Effector memory CD8-positive, alpha-beta T cell (primary cell): ENCODE data around the gene GPR137B.
"Not testable (repeated sequence)": the region's sequence is repeated elsewhere in the genome, so short reads cannot be mapped to it uniquely, and the experiment has no call there.

Experiments
- ATAC-seq: fragments of 150-1000 bp; cut with Tn5 transposase; replicated peaks from 2 replicates; pipeline ENCODE4 v1.10.0; 2021; ENCODE audit warnings: mild to moderate bottlenecking, moderate library complexity
- DNase-seq, 3 experiments: peaks; one replicate each; pipeline ENCODE4 v3.0.0; 2021
- H3K27ac Mint-ChIP-seq, 2 donors: one replicate each; pipeline ENCODE4 v1.8.0; 2022; ENCODE audit warnings: mild to moderate bottlenecking in 2 of 2, mixed read lengths in 2 of 2, moderate library complexity in 2 of 2
- H3K27me3 Mint-ChIP-seq, 2 donors: one replicate each; pipeline ENCODE4 v1.8.0; 2022; ENCODE audit warnings: mixed read lengths in 2 of 2
- H3K36me3 Mint-ChIP-seq: one replicate; pipeline ENCODE4 v1.8.0; 2022; ENCODE audit warnings: mild to moderate bottlenecking, moderate library complexity, mixed read lengths; ENCODE audit not compliant: insufficient read depth
- H3K4me1 Mint-ChIP-seq, 2 donors: one replicate each; pipeline ENCODE4 v1.8.0; 2022; ENCODE audit warnings: low read depth in 2 of 2, mixed read lengths in 2 of 2
- H3K4me3 Mint-ChIP-seq, 2 donors: one replicate each; pipeline ENCODE4 v1.8.0; 2022; ENCODE audit warnings: mild to moderate bottlenecking in 2 of 2, mixed read lengths in 2 of 2, moderate library complexity in 2 of 2
- H3K9me3 Mint-ChIP-seq, 2 donors: one replicate each; pipeline ENCODE4 v1.8.0; 2022; ENCODE audit warnings: mixed read lengths in 2 of 2
- total RNA-seq, 9 experiments: gene quantifications; one replicate each; lab custom pipeline; 2026; lab: John Stamatoyannopoulos, UW

GPR137B gene
- 7.9 to 27.4 (median 22.0) reads per million in 9 experiments for total RNA-seq

- peak; percentile 78 for ATAC-seq
- peak within 1 kb of the TSS; percentile 90 to 92 for H3K27ac Mint-ChIP-seq
- peaks cover 0 to 34% of the 10 kb centered on the region in 2 donors for H3K27me3 Mint-ChIP-seq
- H3K4me3 Mint-ChIP-seq: peak within 1 kb of the TSS; percentile 96 to 98
- H3K36me3 Mint-ChIP-seq: peaks cover 16% of the 10 kb centered on the region
- H3K9me3 Mint-ChIP-seq: no peaks in the 10 kb centered on the region
- H3K4me1 Mint-ChIP-seq: peaks cover 46 to 47% of the 10 kb centered on the region in 2 donors
- DNase-seq: peak; percentile 35 to 52 (median 38)
Measured at GRCh38 chr1:236142253-236143103, at the start of gene GPR137B. TSS of gene GPR137B (plus strand) at chr1:236142539. CDS start at chr1:236142623, 84 bp downstream.

GRCh38 chr1:236092899-236093298 is 49.4 kb upstream of the GPR137B start:
- Mint-ChIP-seq H3K36me3 (peaks cover 10% of the 10 kb centered on the region), H3K9me3 (peaks cover 0 to 4% of the 10 kb centered on the region in 2 donors), H3K4me1 (peaks cover 0 to 1% of the 10 kb centered on the region in 2 donors), H3K27me3 (peaks cover 16 to 43% of the 10 kb centered on the region in 2 donors), H3K27ac (no peak overlapping the region), H3K4me3 (no peak overlapping the region)
- no peak for ATAC-seq
- DNase-seq: no peak

- Mint-ChIP-seq H3K27me3 (peaks cover 16 to 41% of the 10 kb centered on the region in 2 donors), H3K36me3 (peaks cover 10% of the 10 kb centered on the region), H3K9me3 (peaks cover 0 to 4% of the 10 kb centered on the region in 2 donors), H3K4me1 (peaks cover 0 to 1% of the 10 kb centered on the region in 2 donors), H3K4me3 (no peak overlapping the region), H3K27ac (no peak overlapping the region)
- no peak for ATAC-seq
- DNase-seq: no peak
Measured at GRCh38 chr1:236095705-236096520, 46.4 kb upstream of the GPR137B start.

- DNase-seq (peak; percentile 78 to 89 (median 78)), ATAC-seq (peak; percentile 70)
- H3K9me3 Mint-ChIP-seq, H3K4me1 Mint-ChIP-seq: not testable (repeated sequence)
- peaks cover 10% of the 10 kb centered on the region for H3K36me3 Mint-ChIP-seq
- H3K27ac Mint-ChIP-seq: peak overlapping the region; percentile 47 to 62
- peaks cover 16 to 37% of the 10 kb centered on the region in 2 donors for H3K27me3 Mint-ChIP-seq
- H3K4me3 Mint-ChIP-seq: peak overlapping the region; percentile 3 to 16
Measured at GRCh38 chr1:236096660-236097482, 45.5 kb upstream of the GPR137B start.

GRCh38 chr1:236098267-236098666 is 44.1 kb upstream of the GPR137B start:
- Mint-ChIP-seq H3K4me1 (peaks cover 0 to 1% of the 10 kb centered on the region in 2 donors), H3K36me3 (peaks cover 10% of the 10 kb centered on the region), H3K27me3 (peaks cover 16 to 30% of the 10 kb centered on the region in 2 donors), H3K4me3 (no peak overlapping the region), H3K9me3 (peaks cover 0 to 4% of the 10 kb centered on the region in 2 donors), H3K27ac (no peak overlapping the region)
- DNase-seq (no peak), ATAC-seq (no peak)

GRCh38 chr1:236099355-236099974 is 42.9 kb upstream of the GPR137B start:
- Mint-ChIP-seq H3K27me3 (peaks cover 12 to 18% of the 10 kb centered on the region in 2 donors), H3K4me3 (no peak overlapping the region), H3K9me3 (peaks cover 0 to 4% of the 10 kb centered on the region in 2 donors), H3K4me1 (peaks cover 0 to 1% of the 10 kb centered on the region in 2 donors), H3K27ac (no peak overlapping the region), H3K36me3 (peaks cover 10% of the 10 kb centered on the region)
- DNase-seq (no peak), ATAC-seq (no peak)

- ATAC-seq (no peak), DNase-seq (no peak)
- Mint-ChIP-seq H3K4me1 (peaks cover 0 to 1% of the 10 kb centered on the region in 2 donors), H3K27me3 (peaks cover 0 to 4% of the 10 kb centered on the region in 2 donors), H3K4me3 (no peak overlapping the region), H3K36me3 (peaks cover 10% of the 10 kb centered on the region), H3K9me3 (peaks cover 0 to 4% of the 10 kb centered on the region in 2 donors), H3K27ac (no peak overlapping the region)
Measured at GRCh38 chr1:236100799-236101198, 41.5 kb upstream of the GPR137B start.

- no peak overlapping the region for H3K4me3 Mint-ChIP-seq
- ATAC-seq (no peak), DNase-seq (no peak)
- H3K4me1 Mint-ChIP-seq: peaks cover 0 to 1% of the 10 kb centered on the region in 2 donors
- H3K27me3 Mint-ChIP-seq: no peaks in the 10 kb centered on the region
- no peak overlapping the region for H3K27ac Mint-ChIP-seq
- H3K9me3 Mint-ChIP-seq: peaks cover 0 to 3% of the 10 kb centered on the region in 2 donors
- peaks cover 10% of the 10 kb centered on the region for H3K36me3 Mint-ChIP-seq
Measured at GRCh38 chr1:236101233-236102200, 40.8 kb upstream of the GPR137B start.

- H3K4me1 Mint-ChIP-seq: no peaks in the 10 kb centered on the region
- ATAC-seq (no peak), DNase-seq (no peak)
- H3K36me3 Mint-ChIP-seq: no peaks in the 10 kb centered on the region
- no peaks in the 10 kb centered on the region for H3K9me3 Mint-ChIP-seq
- H3K27ac Mint-ChIP-seq: no peak overlapping the region
- no peak overlapping the region for H3K4me3 Mint-ChIP-seq
- no peaks in the 10 kb centered on the region for H3K27me3 Mint-ChIP-seq
Measured at GRCh38 chr1:236102611-236103010, 39.7 kb upstream of the GPR137B start.

GRCh38 chr1:236103059-236103458 is 39.3 kb upstream of the GPR137B start:
- H3K4me1 Mint-ChIP-seq: no peaks in the 10 kb centered on the region
- no peaks in the 10 kb centered on the region for H3K27me3 Mint-ChIP-seq
- H3K27ac Mint-ChIP-seq: no peak overlapping the region
- DNase-seq: no peak
- no peaks in the 10 kb centered on the region for H3K9me3 Mint-ChIP-seq
- H3K4me3 Mint-ChIP-seq: no peak overlapping the region
- no peaks in the 10 kb centered on the region for H3K36me3 Mint-ChIP-seq
- ATAC-seq: no peak

GRCh38 chr1:236103646-236104218 is 38.6 kb upstream of the GPR137B start:
- Mint-ChIP-seq H3K27me3 (no peaks in the 10 kb centered on the region), H3K4me1 (no peaks in the 10 kb centered on the region), H3K4me3 (no peak overlapping the region), H3K9me3 (no peaks in the 10 kb centered on the region), H3K36me3 (no peaks in the 10 kb centered on the region), H3K27ac (no peak overlapping the region)
- DNase-seq: peak; percentile 54 to 63 (median 61)
- ATAC-seq: peak; percentile 68
